Measurements from ENCODE around the gene RBL2.
"Not testable (repeated sequence)": the region's sequence is repeated elsewhere in the genome, so short reads cannot be mapped to it uniquely, and the experiment has no call there.

The RBL2 gene

DNA sequence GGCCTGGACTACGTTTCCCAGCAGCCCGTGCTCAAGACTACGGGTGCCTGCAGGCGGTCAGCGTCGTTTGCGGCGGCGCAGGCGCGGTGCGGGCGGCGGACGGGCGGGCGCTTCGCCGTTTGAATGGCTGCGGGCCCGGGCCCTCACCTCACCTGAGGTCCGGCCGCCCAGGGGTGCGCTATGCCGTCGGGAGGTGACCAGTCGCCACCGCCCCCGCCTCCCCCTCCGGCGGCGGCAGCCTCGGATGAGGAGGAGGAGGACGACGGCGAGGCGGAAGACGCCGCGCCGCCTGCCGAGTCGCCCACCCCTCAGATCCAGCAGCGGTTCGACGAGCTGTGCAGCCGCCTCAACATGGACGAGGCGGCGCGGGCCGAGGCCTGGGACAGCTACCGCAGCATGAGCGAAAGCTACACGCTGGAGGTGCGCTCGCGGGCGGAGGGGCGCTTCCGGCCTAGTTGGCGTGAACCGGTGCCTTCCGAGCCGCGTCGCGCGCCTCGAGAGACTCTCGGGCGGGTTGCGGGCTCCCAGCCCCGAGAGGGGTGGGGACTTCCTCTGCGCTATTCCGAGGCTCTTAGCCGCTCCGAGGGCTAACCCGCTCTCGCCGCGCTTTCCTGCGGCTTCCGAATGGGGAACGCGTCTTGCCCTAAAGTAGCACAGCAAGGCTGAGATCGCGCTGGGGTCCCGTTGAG lies at the start of gene RBL2:
TSS of gene RBL2 (plus strand) at position 95 of the 689 bp plus-strand sequence. CDS start at position 181, 86 bp downstream.
- peak within 1 kb of the TSS; percentile 81 to 99 (median 92) for H3K9ac ChIP-seq (ENCODE audit: low read length in 5 of 5)
- H3K27me3 ChIP-seq (ENCODE audit: control insufficient read depth in 5 of 5, insufficient read depth in 4 of 5, low read length in 5 of 5), result no peaks in the 10 kb centered on the region
- peak within 1 kb of the TSS; percentile 80 to 100 (median 99) for H3K4me3 ChIP-seq (ENCODE audit: low read depth in 1 of 5, low read length in 5 of 5)
- H3K9me3 ChIP-seq (ENCODE audit: control insufficient read depth in 5 of 5, low read length in 5 of 5), result peaks cover 0 to 4% (median 0%) of the 10 kb centered on the region in 5 donors
- no peaks in the 10 kb centered on the region for H3K36me3 ChIP-seq (ENCODE audit: control insufficient read depth in 5 of 5, insufficient read depth in 5 of 5, low read length in 5 of 5)
- H3K27ac ChIP-seq (ENCODE audit: low read depth, low read length), result peak within 1 kb of the TSS; percentile 87
- H3K4me1 ChIP-seq (ENCODE audit: control insufficient read depth in 5 of 5, insufficient read depth in 5 of 5, low read length in 5 of 5), result peaks cover 2 to 32% (median 18%) of the 10 kb centered on the region in 5 donors

- H3K36me3 ChIP-seq (ENCODE audit: control insufficient read depth in 5 of 5, insufficient read depth in 5 of 5, low read length in 5 of 5); H3K4me1 ChIP-seq (ENCODE audit: control insufficient read depth in 5 of 5, insufficient read depth in 5 of 5, low read length in 5 of 5); H3K27me3 ChIP-seq (ENCODE audit: control insufficient read depth in 5 of 5, insufficient read depth in 4 of 5, low read length in 5 of 5); H3K27ac ChIP-seq (ENCODE audit: low read depth, low read length); H3K4me3 ChIP-seq (ENCODE audit: low read depth in 1 of 5, low read length in 5 of 5); H3K9me3 ChIP-seq (ENCODE audit: control insufficient read depth in 5 of 5, low read length in 5 of 5); H3K9ac ChIP-seq (ENCODE audit: low read length in 5 of 5): not testable (repeated sequence)
Measured at GRCh38 chr16:53384610-53385009, 49.7 kb upstream of the RBL2 start.

DNA sequence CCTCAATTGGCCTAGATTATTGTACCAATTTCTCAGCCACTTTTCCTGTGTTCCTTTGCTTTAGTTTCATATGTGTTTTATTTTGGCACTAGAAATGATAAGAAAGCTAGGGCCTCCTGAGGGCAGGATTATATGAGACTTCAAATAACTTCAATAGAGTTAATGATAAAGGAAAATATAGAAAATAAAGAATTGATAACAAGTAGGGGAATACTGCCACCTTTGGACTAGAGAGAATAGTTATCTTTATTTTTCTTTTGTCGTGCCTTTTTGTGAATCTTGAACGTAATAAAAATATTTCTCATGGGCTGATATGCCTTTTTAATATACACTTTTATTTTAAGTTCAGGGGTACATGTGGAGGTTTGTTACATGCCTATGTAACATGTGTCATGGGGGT lies 29.3 kb upstream of the RBL2 start:
- H3K9me3 ChIP-seq (ENCODE audit: control insufficient read depth in 5 of 5, low read length in 5 of 5), result no peaks in the 10 kb centered on the region
- H3K27ac ChIP-seq (ENCODE audit: low read depth, low read length), result no peak overlapping the region
- no peaks in the 10 kb centered on the region for H3K36me3 ChIP-seq (ENCODE audit: control insufficient read depth in 5 of 5, insufficient read depth in 5 of 5, low read length in 5 of 5)
- H3K27me3 ChIP-seq (ENCODE audit: control insufficient read depth in 5 of 5, insufficient read depth in 4 of 5, low read length in 5 of 5), result no peaks in the 10 kb centered on the region
- no peaks in the 10 kb centered on the region for H3K4me1 ChIP-seq (ENCODE audit: control insufficient read depth in 5 of 5, insufficient read depth in 5 of 5, low read length in 5 of 5)
- no peak overlapping the region for H3K9ac ChIP-seq (ENCODE audit: low read length in 5 of 5)
- H3K4me3 ChIP-seq (ENCODE audit: low read depth in 1 of 5, low read length in 5 of 5), result no peak overlapping the region

DNA sequence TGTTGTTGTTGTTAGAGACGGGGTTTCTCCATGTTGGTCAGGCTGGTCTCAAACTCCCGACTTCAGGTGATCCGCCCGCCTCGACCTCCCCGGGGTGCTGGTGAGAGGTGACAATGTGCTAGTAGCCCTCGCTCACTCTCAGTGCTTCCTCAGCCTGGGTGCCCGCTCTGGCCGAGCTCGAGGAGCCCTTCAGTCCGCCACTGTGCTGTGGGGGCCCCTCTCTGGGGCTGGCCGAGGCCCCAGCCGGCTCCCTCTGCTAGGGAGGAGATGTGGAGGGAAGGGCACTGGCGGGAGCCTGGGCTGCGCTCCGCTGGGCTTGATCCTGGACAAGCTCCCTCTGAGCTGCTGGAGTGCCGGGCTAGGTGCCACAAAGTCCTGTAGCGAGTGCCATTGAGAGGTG lies 21.7 kb upstream of the RBL2 start:
- H3K27me3 ChIP-seq (ENCODE audit: control insufficient read depth in 5 of 5, insufficient read depth in 4 of 5, low read length in 5 of 5), result peaks cover 0 to 3% (median 0%) of the 10 kb centered on the region in 5 donors
- H3K36me3 ChIP-seq (ENCODE audit: control insufficient read depth in 5 of 5, insufficient read depth in 5 of 5, low read length in 5 of 5), result no peaks in the 10 kb centered on the region
- H3K9ac ChIP-seq (ENCODE audit: low read length in 5 of 5), result no peak overlapping the region
- H3K4me3 ChIP-seq (ENCODE audit: low read depth in 1 of 5, low read length in 5 of 5), result no peak overlapping the region
- H3K4me1 ChIP-seq (ENCODE audit: control insufficient read depth in 5 of 5, insufficient read depth in 5 of 5, low read length in 5 of 5), result peaks cover 0 to 5% (median 4%) of the 10 kb centered on the region in 5 donors
- H3K9me3 ChIP-seq (ENCODE audit: control insufficient read depth in 5 of 5, low read length in 5 of 5), result no peaks in the 10 kb centered on the region
- no peak overlapping the region for H3K27ac ChIP-seq (ENCODE audit: low read depth, low read length)

- no peak overlapping the region for H3K9ac ChIP-seq (ENCODE audit: low read length in 5 of 5)
- H3K4me3 ChIP-seq (ENCODE audit: low read depth in 1 of 5, low read length in 5 of 5), result no peak overlapping the region
- H3K27ac ChIP-seq (ENCODE audit: low read depth, low read length), result no peak overlapping the region
Measured at GRCh38 chr16:53413864-53414263, 20.4 kb upstream of the RBL2 start.

DNA sequence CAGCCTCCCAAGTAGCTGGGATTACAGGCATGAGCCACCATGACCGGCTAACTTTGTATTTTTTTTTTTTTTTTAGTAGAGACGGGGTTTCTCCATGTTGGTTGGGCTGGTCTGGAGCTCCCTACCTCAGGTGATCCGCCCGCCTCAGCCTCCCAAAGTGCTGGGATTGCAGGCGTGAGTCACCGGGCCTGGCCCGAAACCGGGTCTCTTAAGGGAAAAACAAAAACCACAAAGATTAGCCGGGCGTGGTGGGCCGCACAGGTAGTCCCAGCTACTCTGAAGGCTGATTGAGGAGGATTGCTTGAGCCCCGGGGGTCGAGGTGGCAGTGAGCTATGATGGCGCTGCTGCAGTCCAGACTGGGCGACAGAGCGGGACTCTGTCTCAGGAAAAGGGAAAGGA lies 19.9 kb upstream of the RBL2 start:
- no peaks in the 10 kb centered on the region for H3K9me3 ChIP-seq (ENCODE audit: control insufficient read depth in 5 of 5, low read length in 5 of 5)
- H3K4me1 ChIP-seq (ENCODE audit: control insufficient read depth in 5 of 5, insufficient read depth in 5 of 5, low read length in 5 of 5), result peaks cover 0 to 5% (median 4%) of the 10 kb centered on the region in 5 donors
- H3K4me3 ChIP-seq (ENCODE audit: low read depth in 1 of 5, low read length in 5 of 5), result no peak overlapping the region
- H3K9ac ChIP-seq (ENCODE audit: low read length in 5 of 5), result no peak overlapping the region
- no peaks in the 10 kb centered on the region for H3K36me3 ChIP-seq (ENCODE audit: control insufficient read depth in 5 of 5, insufficient read depth in 5 of 5, low read length in 5 of 5)
- H3K27ac ChIP-seq (ENCODE audit: low read depth, low read length), result no peak overlapping the region
- H3K27me3 ChIP-seq (ENCODE audit: control insufficient read depth in 5 of 5, insufficient read depth in 4 of 5, low read length in 5 of 5), result peaks cover 0 to 3% (median 0%) of the 10 kb centered on the region in 5 donors

More at GRCh38 chr16:53413864-53414263, 20.4 kb upstream of the RBL2 start:
- H3K9me3 ChIP-seq (ENCODE audit: control insufficient read depth in 5 of 5, low read length in 5 of 5), result no peaks in the 10 kb centered on the region
- H3K4me1 ChIP-seq (ENCODE audit: control insufficient read depth in 5 of 5, insufficient read depth in 5 of 5, low read length in 5 of 5), result peaks cover 0 to 5% (median 4%) of the 10 kb centered on the region in 5 donors
- peaks cover 0 to 3% (median 0%) of the 10 kb centered on the region in 5 donors for H3K27me3 ChIP-seq (ENCODE audit: control insufficient read depth in 5 of 5, insufficient read depth in 4 of 5, low read length in 5 of 5)
- H3K36me3 ChIP-seq (ENCODE audit: control insufficient read depth in 5 of 5, insufficient read depth in 5 of 5, low read length in 5 of 5), result no peaks in the 10 kb centered on the region

GRCh38 chr16:53415504-53415903 lies 18.8 kb upstream of the RBL2 start:
- Histone ChIP-seq H3K36me3 (ENCODE audit: control insufficient read depth in 5 of 5, insufficient read depth in 5 of 5, low read length in 5 of 5) (no peaks in the 10 kb centered on the region), H3K9ac (ENCODE audit: low read length in 5 of 5) (no peak overlapping the region), H3K4me3 (ENCODE audit: low read depth in 1 of 5, low read length in 5 of 5) (no peak overlapping the region), H3K27ac (ENCODE audit: low read depth, low read length) (no peak overlapping the region), H3K4me1 (ENCODE audit: control insufficient read depth in 5 of 5, insufficient read depth in 5 of 5, low read length in 5 of 5) (peaks cover 0 to 5% (median 4%) of the 10 kb centered on the region in 5 donors), H3K9me3 (ENCODE audit: control insufficient read depth in 5 of 5, low read length in 5 of 5) (no peaks in the 10 kb centered on the region), H3K27me3 (ENCODE audit: control insufficient read depth in 5 of 5, insufficient read depth in 4 of 5, low read length in 5 of 5) (peaks cover 0 to 3% (median 0%) of the 10 kb centered on the region in 5 donors)

- peaks cover 0 to 3% (median 0%) of the 10 kb centered on the region in 5 donors for H3K27me3 ChIP-seq (ENCODE audit: control insufficient read depth in 5 of 5, insufficient read depth in 4 of 5, low read length in 5 of 5)
- H3K27ac ChIP-seq (ENCODE audit: low read depth, low read length), result no peak overlapping the region
- no peaks in the 10 kb centered on the region for H3K36me3 ChIP-seq (ENCODE audit: control insufficient read depth in 5 of 5, insufficient read depth in 5 of 5, low read length in 5 of 5)
- peaks cover 0 to 5% (median 4%) of the 10 kb centered on the region in 5 donors for H3K4me1 ChIP-seq (ENCODE audit: control insufficient read depth in 5 of 5, insufficient read depth in 5 of 5, low read length in 5 of 5)
- no peak overlapping the region for H3K4me3 ChIP-seq (ENCODE audit: low read depth in 1 of 5, low read length in 5 of 5)
- H3K9ac ChIP-seq (ENCODE audit: low read length in 5 of 5), result no peak overlapping the region
- H3K9me3 ChIP-seq (ENCODE audit: control insufficient read depth in 5 of 5, low read length in 5 of 5), result no peaks in the 10 kb centered on the region
Measured at GRCh38 chr16:53417011-53417410, 17.3 kb upstream of the RBL2 start.

- Histone ChIP-seq H3K36me3 (ENCODE audit: control insufficient read depth in 5 of 5, insufficient read depth in 5 of 5, low read length in 5 of 5) (no peaks in the 10 kb centered on the region), H3K9ac (ENCODE audit: low read length in 5 of 5) (no peak overlapping the region), H3K4me3 (ENCODE audit: low read depth in 1 of 5, low read length in 5 of 5) (no peak overlapping the region), H3K27ac (ENCODE audit: low read depth, low read length) (no peak overlapping the region), H3K27me3 (ENCODE audit: control insufficient read depth in 5 of 5, insufficient read depth in 4 of 5, low read length in 5 of 5) (peaks cover 0 to 3% (median 0%) of the 10 kb centered on the region in 5 donors), H3K9me3 (ENCODE audit: control insufficient read depth in 5 of 5, low read length in 5 of 5) (no peaks in the 10 kb centered on the region), H3K4me1 (ENCODE audit: control insufficient read depth in 5 of 5, insufficient read depth in 5 of 5, low read length in 5 of 5) (peaks cover 0 to 5% (median 4%) of the 10 kb centered on the region in 5 donors)
Measured at GRCh38 chr16:53417976-53418375, 16.3 kb upstream of the RBL2 start.

DNA sequence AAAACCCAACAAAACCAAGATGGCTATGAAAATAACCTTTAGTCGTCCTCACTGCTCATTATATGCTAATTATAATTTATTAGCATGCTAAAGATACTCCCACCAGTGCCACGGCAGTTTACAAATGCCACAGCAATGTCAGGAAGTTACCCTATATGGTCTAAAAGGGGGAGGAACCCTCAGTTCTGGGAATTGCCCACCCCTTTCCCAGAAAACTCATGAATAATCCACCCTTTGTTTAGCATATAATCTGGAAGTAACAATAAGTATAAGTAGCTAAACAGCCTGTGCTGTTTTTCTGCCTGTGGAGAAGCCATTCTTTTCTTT lies 14.9 kb upstream of the RBL2 start:
- H3K27ac ChIP-seq (ENCODE audit: low read depth, low read length); H3K4me1 ChIP-seq (ENCODE audit: control insufficient read depth in 5 of 5, insufficient read depth in 5 of 5, low read length in 5 of 5); H3K9me3 ChIP-seq (ENCODE audit: control insufficient read depth in 5 of 5, low read length in 5 of 5); H3K4me3 ChIP-seq (ENCODE audit: low read depth in 1 of 5, low read length in 5 of 5); H3K36me3 ChIP-seq (ENCODE audit: control insufficient read depth in 5 of 5, insufficient read depth in 5 of 5, low read length in 5 of 5); H3K27me3 ChIP-seq (ENCODE audit: control insufficient read depth in 5 of 5, insufficient read depth in 4 of 5, low read length in 5 of 5); H3K9ac ChIP-seq (ENCODE audit: low read length in 5 of 5): not testable (repeated sequence)

Measured in subcutaneous abdominal adipose tissue (tissue), 5 donors.